MM.1S (cell line): ENCODE results near the gene PTPRH.

Experiments
- DNase-seq: peaks from one replicate; pipeline ENCODE4 v3.0.0-alpha.2; 2015
- H2AFZ ChIP-seq: fragments of 300-600 bp; sonication (generic); 2 replicates; pipeline ENCODE4 v1.6.0; 2016; ENCODE audit warnings: antibody characterized with exemption, low read length
- H3F3A ChIP-seq: fragments of 300-600 bp; sonication (generic); 2 replicates; pipeline ENCODE4 v1.6.1; 2016; ENCODE audit warnings: mild to moderate bottlenecking, antibody characterized with exemption, low read length, moderate library complexity, mixed read lengths; ENCODE audit not compliant: insufficient read depth
- H3K27ac ChIP-seq: fragments of 300-600 bp; sonication (generic); 2 replicates; pipeline ENCODE4 v1.5.1; 2016; ENCODE audit warnings: mild to moderate bottlenecking, low read length
- H3K27me3 ChIP-seq: fragments of 300-600 bp; sonication (generic); replicated peaks from 2 replicates; pipeline ENCODE4 v1.6.0; 2016; ENCODE audit warnings: low read length; ENCODE audit not compliant: insufficient read depth
- H3K36me3 ChIP-seq: fragments of 300-600 bp; sonication (generic); replicated peaks from 2 replicates; pipeline ENCODE4 v1.6.1; 2016; ENCODE audit warnings: mild to moderate bottlenecking, low read length, mixed read lengths; ENCODE audit not compliant: insufficient read depth
- H3K4me1 ChIP-seq: fragments of 300-600 bp; sonication (generic); 2 replicates; pipeline ENCODE4 v1.6.1; 2016; ENCODE audit warnings: low read length, mixed read lengths
- H3K4me2 ChIP-seq: fragments of 300-600 bp; sonication (generic); 2 replicates; pipeline ENCODE4 v1.6.0; 2016; ENCODE audit warnings: low read depth, low read length
- H3K4me3 ChIP-seq: fragments of 300-600 bp; sonication (generic); 2 replicates; pipeline ENCODE4 v1.5.1; 2016; ENCODE audit warnings: low read length, mixed read lengths
- H3K79me2 ChIP-seq: fragments of 300-600 bp; sonication (generic); 2 replicates; pipeline ENCODE4 v1.6.1; 2016; ENCODE audit warnings: mixed run types, low read length, mixed read lengths
- H3K9ac ChIP-seq: fragments of 300-600 bp; sonication (generic); 2 replicates; pipeline ENCODE4 v1.6.1; 2016; ENCODE audit warnings: low read length, mixed read lengths
- H3K9me2 ChIP-seq: fragments of 300-600 bp; sonication (generic); replicated peaks from 2 replicates; pipeline ENCODE4 v1.6.1; 2016; ENCODE audit warnings: mild to moderate bottlenecking, low read length, mixed read lengths; ENCODE audit not compliant: insufficient read depth
- H3K9me3 ChIP-seq: fragments of 300-600 bp; sonication (generic); replicated peaks from 2 replicates; pipeline ENCODE4 v1.6.1; 2016; ENCODE audit warnings: mild to moderate bottlenecking, low read length, mixed read lengths; ENCODE audit not compliant: insufficient read depth
- H4K20me1 ChIP-seq: fragments of 300-600 bp; sonication (generic); 2 replicates; pipeline ENCODE4 v1.6.1; 2016; ENCODE audit warnings: mild to moderate bottlenecking, low read length, moderate library complexity, mixed read lengths; ENCODE audit not compliant: insufficient read depth
- EZH2 ChIP-seq: fragments of 300-600 bp; sonication (generic); optimal IDR thresholded peaks from 2 replicates; pipeline ENCODE3; 2017; ENCODE audit warnings: low read depth, mild to moderate bottlenecking, antibody characterized with exemption, low read length, mixed read lengths
- EZH2phosphoT487 ChIP-seq: fragments of 300-600 bp; sonication (generic); IDR thresholded peaks from 2 replicates; pipeline ENCODE4 v1.6.1; 2018; ENCODE audit warnings: antibody characterized with exemption, low read length
- TF ChIP-seq, protein P1 (sequence below): fragments of 300-600 bp; sonication (generic); IDR thresholded peaks from 2 replicates; pipeline ENCODE4 v1.5.1; 2016; ENCODE audit warnings: antibody characterized with exemption, low read length, mixed read lengths

The PTPRH gene

GRCh38 chr19:55208880-55209692 is at the start of gene PTPRH:
TSS of gene PTPRH (minus strand) at chr19:55209501. CDS start at chr19:55209433, 68 bp downstream.
- no peaks in the 10 kb centered on the region for H3K9me3 ChIP-seq
- H3K79me2 ChIP-seq, result no peaks in the 10 kb centered on the region
- no peak within 1 kb of the TSS for H3K9ac ChIP-seq
- no peaks in the 10 kb centered on the region for H4K20me1 ChIP-seq
- DNase-seq, result no peak
- H3K27me3 ChIP-seq, result peaks cover 39% of the 10 kb centered on the region
- no peaks in the 10 kb centered on the region for H3K36me3 ChIP-seq
- no peak for TF ChIP-seq EZH2phosphoT487
- TF ChIP-seq, protein P1, sequence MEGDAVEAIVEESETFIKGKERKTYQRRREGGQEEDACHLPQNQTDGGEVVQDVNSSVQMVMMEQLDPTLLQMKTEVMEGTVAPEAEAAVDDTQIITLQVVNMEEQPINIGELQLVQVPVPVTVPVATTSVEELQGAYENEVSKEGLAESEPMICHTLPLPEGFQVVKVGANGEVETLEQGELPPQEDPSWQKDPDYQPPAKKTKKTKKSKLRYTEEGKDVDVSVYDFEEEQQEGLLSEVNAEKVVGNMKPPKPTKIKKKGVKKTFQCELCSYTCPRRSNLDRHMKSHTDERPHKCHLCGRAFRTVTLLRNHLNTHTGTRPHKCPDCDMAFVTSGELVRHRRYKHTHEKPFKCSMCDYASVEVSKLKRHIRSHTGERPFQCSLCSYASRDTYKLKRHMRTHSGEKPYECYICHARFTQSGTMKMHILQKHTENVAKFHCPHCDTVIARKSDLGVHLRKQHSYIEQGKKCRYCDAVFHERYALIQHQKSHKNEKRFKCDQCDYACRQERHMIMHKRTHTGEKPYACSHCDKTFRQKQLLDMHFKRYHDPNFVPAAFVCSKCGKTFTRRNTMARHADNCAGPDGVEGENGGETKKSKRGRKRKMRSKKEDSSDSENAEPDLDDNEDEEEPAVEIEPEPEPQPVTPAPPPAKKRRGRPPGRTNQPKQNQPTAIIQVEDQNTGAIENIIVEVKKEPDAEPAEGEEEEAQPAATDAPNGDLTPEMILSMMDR, result no peak
- no peak for TF ChIP-seq EZH2
- H3F3A ChIP-seq, result no peaks in the 10 kb centered on the region
- H3K9me2 ChIP-seq, result no peaks in the 10 kb centered on the region
- H3K4me1 ChIP-seq, result peaks cover 11% of the 10 kb centered on the region
- no peak within 1 kb of the TSS for H3K4me2 ChIP-seq
- no peak within 1 kb of the TSS for H2AFZ ChIP-seq
- H3K4me3 ChIP-seq, result no peak within 1 kb of the TSS
- no peak within 1 kb of the TSS for H3K27ac ChIP-seq

DNA sequence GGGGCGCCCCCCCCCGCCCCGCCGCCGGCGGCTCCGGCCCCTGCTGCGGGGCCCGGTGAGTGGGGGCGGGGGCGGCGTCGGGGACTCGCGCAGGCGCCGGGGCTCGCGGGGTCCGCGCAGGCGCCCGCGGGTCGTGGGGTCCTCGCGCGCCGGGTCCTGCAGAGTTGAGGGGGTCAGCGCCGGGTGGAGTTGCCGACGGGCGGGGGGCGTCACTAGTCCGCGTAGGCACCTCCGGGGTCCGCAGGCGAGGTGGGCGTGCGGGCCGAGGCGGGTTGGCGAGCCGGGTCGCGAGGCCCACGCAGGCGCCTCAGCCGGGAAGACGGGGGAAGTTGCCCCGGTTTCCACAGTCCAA is 49.2 kb upstream of the PTPRH start:
- Histone ChIP-seq H3K36me3 (no peaks in the 10 kb centered on the region), H4K20me1 (no peaks in the 10 kb centered on the region), H2AFZ (0 out of 2 replicates have a peak overlapping the region, but pooled peaks have one; percentile 23), H3K27me3 (no peaks in the 10 kb centered on the region), H3F3A (peaks cover 59% of the 10 kb centered on the region), H3K4me1 (peaks cover 19% of the 10 kb centered on the region), H3K4me2 (peak overlapping the region; percentile 33; the same call in 1 of the 2 replicates), H3K79me2 (peaks cover 49% of the 10 kb centered on the region), H3K4me3 (peak overlapping the region; percentile 95), H3K9ac (peak overlapping the region; percentile 97), H3K27ac (peak overlapping the region; percentile 96; the same call in 1 of the 2 replicates), H3K9me3 (no peaks in the 10 kb centered on the region), H3K9me2 (no peaks in the 10 kb centered on the region)
- peak; percentile 49 for DNase-seq
- TF ChIP-seq EZH2phosphoT487, result no peak

- H3K27me3 ChIP-seq, result no peaks in the 10 kb centered on the region
- H3K27ac ChIP-seq, result peak overlapping the region; percentile 95
- peaks cover 56% of the 10 kb centered on the region for H3K79me2 ChIP-seq
- H3K4me3 ChIP-seq, result peak overlapping the region; percentile 94
- no peaks in the 10 kb centered on the region for H3K9me3 ChIP-seq
- peaks cover 61% of the 10 kb centered on the region for H3F3A ChIP-seq
- H3K36me3 ChIP-seq, result no peaks in the 10 kb centered on the region
- H3K4me2 ChIP-seq, result peak overlapping the region; percentile 97
- H2AFZ ChIP-seq, result no peak overlapping the region
- peak overlapping the region; percentile 80 for H3K9ac ChIP-seq
- TF ChIP-seq, protein P1, result no peak
- TF ChIP-seq EZH2phosphoT487 (no peak), EZH2 (no peak)
- H3K9me2 ChIP-seq, result no peaks in the 10 kb centered on the region
- H4K20me1 ChIP-seq, result peaks cover 6% of the 10 kb centered on the region; the same call in 1 of the 2 replicates
- peaks cover 26% of the 10 kb centered on the region for H3K4me1 ChIP-seq
- peak; percentile 27 for DNase-seq
These were observed 48.4 kb upstream of the PTPRH start for GRCh38 chr19:55257461-55258420.
